ENCODE data around the gene FNDC3B.

GRCh38 chr3:172187511-172187910 is 148.1 kb downstream of the FNDC3B start:
- TF ChIP-seq POLR2AphosphoS5 (IDR thresholded peaks at IDR 0.05; ENCODE audit: insufficient read depth in 1 of 2, low read depth in 1 of 2) (no peak), POLR2A (IDR thresholded peaks at IDR 0.05) (no peak), CTCF (IDR thresholded peaks at IDR 0.05) (no peak)

Measured in vagina (tissue), 2 donors.